ENCODE data around the gene PCYT1A. TPM values are rescaled to one million over a fixed set of nuclear protein-coding genes. Genes with fewer than 3 reads are reported as not detected.

PCYT1A gene
- polyA plus RNA-seq, 1 donor (not counting 4 experiments of a cell fraction or from before 2014, with no cell fraction given) = 108 TPM

- H3K27me3 ChIP-seq (ENCODE audit: control insufficient read depth, extremely low read depth, insufficient read depth, low read length) = no peaks in the 10 kb centered on the region
- TF ChIP-seq CTCF (optimal IDR thresholded peaks at IDR 0.05 in 1 of 3, IDR thresholded peaks at IDR 0.05 in 1 of 3, conservative IDR thresholded peaks at IDR 0.05 in 1 of 3; ENCODE audit: extremely low read depth in 1 of 3, insufficient read depth in 2 of 3, low read length in 3 of 3) (no peak), EZH2 (IDR thresholded peaks at IDR 0.05; ENCODE audit: low read length) (no peak)
- no peaks in the 10 kb centered on the region for H3K36me3 ChIP-seq (ENCODE audit: control insufficient read depth in 2 of 2, extremely low read depth in 1 of 2, insufficient read depth in 2 of 2, low read length in 2 of 2)
- no peak overlapping the region for H3K27ac ChIP-seq (ENCODE audit: control insufficient read depth, insufficient read depth, low read length)
- no peaks in the 10 kb centered on the region for H3K9me1 ChIP-seq (ENCODE audit: control insufficient read depth, extremely low read depth, insufficient read depth, low read length)
- no peak overlapping the region for H3K9ac ChIP-seq (ENCODE audit: control insufficient read depth, extremely low read depth, insufficient read depth, low read length)
- no peak overlapping the region for H3K4me3 ChIP-seq (ENCODE audit: control insufficient read depth in 2 of 3, extremely low read depth in 1 of 3, insufficient read depth in 2 of 3, low read depth in 1 of 3, low read length in 3 of 3)
- dilution Hi-C loops (cut with MboI; ENCODE audit: extremely low pct_ligation_motif_present, low sequenced_read_pairs) = no loop called here
- H3K4me1 ChIP-seq (ENCODE audit: control insufficient read depth, extremely low read depth, insufficient read depth, low read length) = peaks cover 36% of the 10 kb centered on the region
- H4K20me1 ChIP-seq (ENCODE audit: control insufficient read depth, extremely low read depth, insufficient read depth, low read length) = no peaks in the 10 kb centered on the region
- DNase-seq (ENCODE audit: low read depth, low spot score) (no peak), FAIRE-seq (no peak)
- H2AFZ ChIP-seq (ENCODE audit: control insufficient read depth, low read length) = no peak overlapping the region
- no peaks in the 10 kb centered on the region for H3K79me2 ChIP-seq (ENCODE audit: control insufficient read depth, insufficient read depth, low read length)
- no peaks in the 10 kb centered on the region for H3K9me3 ChIP-seq (ENCODE audit: control insufficient read depth, low read depth, low read length)
- no peak overlapping the region for H3K4me2 ChIP-seq (ENCODE audit: control insufficient read depth, extremely low read depth, insufficient read depth, low read depth, low read length)
Measured at GRCh38 chr3:196335503-196335948, 48.0 kb upstream of the PCYT1A start.

- FAIRE-seq (no peak), DNase-seq (ENCODE audit: low read depth, low spot score) (no peak)
- Histone ChIP-seq H2AFZ (ENCODE audit: control insufficient read depth, low read length) (no peak overlapping the region), H3K36me3 (ENCODE audit: control insufficient read depth in 2 of 2, extremely low read depth in 1 of 2, insufficient read depth in 2 of 2, low read length in 2 of 2) (no peaks in the 10 kb centered on the region), H4K20me1 (ENCODE audit: control insufficient read depth, extremely low read depth, insufficient read depth, low read length) (no peaks in the 10 kb centered on the region), H3K27me3 (ENCODE audit: control insufficient read depth, extremely low read depth, insufficient read depth, low read length) (no peaks in the 10 kb centered on the region), H3K9me1 (ENCODE audit: control insufficient read depth, extremely low read depth, insufficient read depth, low read length) (no peaks in the 10 kb centered on the region), H3K27ac (ENCODE audit: control insufficient read depth, insufficient read depth, low read length) (no peak overlapping the region), H3K4me1 (ENCODE audit: control insufficient read depth, extremely low read depth, insufficient read depth, low read length) (peaks cover 31% of the 10 kb centered on the region), H3K4me3 (ENCODE audit: control insufficient read depth in 2 of 3, extremely low read depth in 1 of 3, insufficient read depth in 2 of 3, low read depth in 1 of 3, low read length in 3 of 3) (no peak overlapping the region), H3K4me2 (ENCODE audit: control insufficient read depth, extremely low read depth, insufficient read depth, low read depth, low read length) (no peak overlapping the region), H3K9ac (ENCODE audit: control insufficient read depth, extremely low read depth, insufficient read depth, low read length) (no peak overlapping the region), H3K9me3 (ENCODE audit: control insufficient read depth, low read depth, low read length) (no peaks in the 10 kb centered on the region), H3K79me2 (ENCODE audit: control insufficient read depth, insufficient read depth, low read length) (no peaks in the 10 kb centered on the region)
- dilution Hi-C loops (cut with MboI; ENCODE audit: extremely low pct_ligation_motif_present, low sequenced_read_pairs) = no loop called here
- TF ChIP-seq CTCF (optimal IDR thresholded peaks at IDR 0.05 in 1 of 3, IDR thresholded peaks at IDR 0.05 in 1 of 3, conservative IDR thresholded peaks at IDR 0.05 in 1 of 3; ENCODE audit: extremely low read depth in 1 of 3, insufficient read depth in 2 of 3, low read length in 3 of 3) (no peak), EZH2 (IDR thresholded peaks at IDR 0.05; ENCODE audit: low read length) (no peak)
Measured at GRCh38 chr3:196334982-196335381, 47.5 kb upstream of the PCYT1A start.

Data from keratinocyte (primary cell).